MV-4-11 (cell line): ENCODE results near the gene VSTM4.

Experiments used
- DNase-seq: peaks from one replicate; lab custom pipeline; 2025; lab: John Stamatoyannopoulos, UW

The VSTM4 gene

GRCh38 chr10:49005270-49005669, 110.1 kb downstream of the VSTM4 start:
- DNase-seq = no peak

GRCh38 chr10:49001870-49002672, 113.3 kb downstream of the VSTM4 start:
- no peak for DNase-seq

- no peak for DNase-seq
These were observed 113.9 kb downstream of the VSTM4 start for GRCh38 chr10:49001402-49001801.

DNA sequence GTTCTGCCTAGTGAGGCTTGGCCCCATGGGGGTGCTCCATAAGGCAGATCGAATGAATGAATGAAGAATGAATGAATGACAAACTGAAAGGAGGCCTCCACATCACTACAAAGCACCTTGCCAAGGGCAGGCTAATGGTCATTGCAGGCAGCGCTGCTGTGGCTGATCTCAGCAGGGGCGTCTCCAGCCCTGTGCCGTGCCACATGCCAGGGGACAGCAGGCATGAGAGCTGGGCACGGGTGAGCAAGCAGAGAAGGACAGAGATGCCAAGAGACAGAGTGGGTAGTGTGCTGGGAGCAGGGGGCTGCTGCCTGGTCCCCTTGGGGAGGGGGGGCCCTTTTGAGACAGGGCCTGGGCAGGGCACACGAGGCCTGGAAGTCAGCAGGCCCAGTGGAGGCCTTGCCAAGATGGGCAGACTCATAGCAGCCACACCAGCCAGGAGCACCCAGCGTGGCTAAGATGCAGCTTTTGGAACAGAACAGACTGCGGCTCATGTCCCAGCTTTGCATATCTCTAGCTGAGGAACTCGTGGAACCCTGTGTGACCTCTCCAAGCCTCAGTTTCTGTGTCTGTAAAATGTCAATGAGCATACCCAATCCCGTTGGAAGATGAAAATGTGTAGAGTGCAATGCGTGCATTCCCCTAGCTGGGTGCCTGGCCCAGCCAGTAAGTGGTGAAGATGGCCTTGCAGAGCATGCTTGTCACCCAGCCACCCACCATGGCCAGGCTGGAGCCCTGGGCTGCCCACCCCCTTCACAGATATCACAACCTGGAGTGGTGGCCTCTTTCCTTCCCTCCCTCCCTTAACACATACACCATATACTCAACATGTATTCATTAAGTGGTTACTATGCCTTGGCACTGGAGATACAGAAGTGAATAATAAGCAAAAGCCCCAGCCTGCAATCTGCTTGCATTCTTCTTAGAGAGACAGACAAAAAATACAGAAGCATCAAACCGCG, 114.6 kb downstream of the VSTM4 start:
- no peak for DNase-seq

GRCh38 chr10:48999346-48999745, 116.0 kb downstream of the VSTM4 start:
- no peak for DNase-seq

- DNase-seq = no peak
These were observed 119.0 kb downstream of the VSTM4 start for GRCh38 chr10:48996329-48996728.

DNA sequence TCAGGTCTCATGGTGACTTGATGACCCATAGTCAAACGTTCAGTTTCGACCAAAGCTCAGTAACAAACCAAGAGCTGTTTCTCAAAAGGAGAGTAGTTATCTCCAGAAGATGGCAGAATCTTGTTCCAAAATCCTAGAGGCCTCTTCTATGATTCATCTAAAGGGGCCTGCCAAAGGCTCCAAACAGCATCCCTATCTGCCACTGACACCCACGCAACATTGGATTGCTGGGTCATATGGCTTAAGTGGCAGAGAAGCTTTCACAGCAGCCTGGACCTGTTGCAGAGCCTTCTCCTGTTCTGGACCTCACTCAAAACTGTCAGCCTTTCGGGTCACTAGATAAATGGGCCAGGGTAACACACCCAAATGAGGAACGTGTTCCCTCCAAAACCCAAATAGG, 121.7 kb downstream of the VSTM4 start:
- no peak for DNase-seq

- DNase-seq = no peak
These were observed 125.1 kb downstream of the VSTM4 start for GRCh38 chr10:48990226-48990625.

DNA sequence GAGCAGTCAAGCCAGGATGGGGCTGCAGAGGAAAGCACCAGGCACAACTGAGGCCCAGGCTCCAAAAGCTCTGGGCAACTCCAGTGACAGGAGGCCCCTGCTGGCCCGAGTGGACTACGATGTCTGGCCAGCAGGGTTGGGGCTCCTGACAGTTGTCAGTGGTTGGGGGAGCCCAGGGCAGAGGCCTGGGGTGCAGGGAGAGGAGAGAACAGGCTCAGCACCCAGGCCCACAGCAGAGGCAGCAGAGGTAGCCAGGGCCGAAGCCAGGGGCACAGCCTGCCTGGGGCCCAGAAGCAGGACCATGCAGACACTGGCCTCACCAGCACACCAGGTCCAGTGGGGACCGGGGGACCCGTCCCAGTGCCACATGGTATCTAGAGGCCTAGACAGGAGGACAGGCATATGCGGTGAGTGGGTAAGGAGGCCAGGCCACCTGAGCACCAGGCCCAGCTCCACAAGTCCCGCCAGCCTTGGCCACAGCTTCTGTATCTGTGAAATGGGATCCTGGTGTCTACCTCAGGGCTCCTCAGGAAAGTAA, 129.6 kb downstream of the VSTM4 start:
- no peak for DNase-seq

GRCh38 chr10:48983648-48984351, 131.5 kb downstream of the VSTM4 start:
- DNase-seq = no peak

GRCh38 chr10:48982584-48982983, 132.7 kb downstream of the VSTM4 start:
- DNase-seq = no peak

- no peak for DNase-seq
These were observed 133.9 kb downstream of the VSTM4 start for GRCh38 chr10:48981310-48981907.

DNA sequence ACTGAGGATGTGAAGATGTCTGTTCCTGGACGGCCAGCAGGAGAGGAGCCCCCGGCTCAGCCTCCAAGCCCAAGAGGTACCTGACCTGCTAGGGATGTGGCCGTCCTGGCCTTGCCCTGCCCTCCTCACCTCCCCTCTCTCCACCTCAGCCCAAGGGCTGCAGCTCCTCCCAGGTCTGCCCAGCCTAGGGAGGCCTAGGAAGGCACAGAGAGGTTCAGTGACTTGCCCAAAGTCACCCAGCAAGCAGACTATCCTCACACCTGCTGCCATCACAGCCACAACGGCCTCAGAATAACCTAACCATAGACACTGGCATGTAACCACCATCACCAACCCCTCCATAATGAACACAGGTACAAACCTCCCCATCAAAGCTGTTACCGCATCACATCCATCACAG, 137.0 kb downstream of the VSTM4 start:
- no peak for DNase-seq

GRCh38 chr10:48976196-48976595, 139.1 kb downstream of the VSTM4 start:
- DNase-seq = no peak

GRCh38 chr10:48974510-48975156, 140.7 kb downstream of the VSTM4 start:
- no peak for DNase-seq

- no peak for DNase-seq
These were observed 142.3 kb downstream of the VSTM4 start for GRCh38 chr10:48973065-48973464.

GRCh38 chr10:48970654-48971053, 144.7 kb downstream of the VSTM4 start:
- no peak for DNase-seq

GRCh38 chr10:48970046-48970445, 145.3 kb downstream of the VSTM4 start:
- DNase-seq = no peak

- DNase-seq = no peak
These were observed 147.3 kb downstream of the VSTM4 start for GRCh38 chr10:48968036-48968435.

DNA sequence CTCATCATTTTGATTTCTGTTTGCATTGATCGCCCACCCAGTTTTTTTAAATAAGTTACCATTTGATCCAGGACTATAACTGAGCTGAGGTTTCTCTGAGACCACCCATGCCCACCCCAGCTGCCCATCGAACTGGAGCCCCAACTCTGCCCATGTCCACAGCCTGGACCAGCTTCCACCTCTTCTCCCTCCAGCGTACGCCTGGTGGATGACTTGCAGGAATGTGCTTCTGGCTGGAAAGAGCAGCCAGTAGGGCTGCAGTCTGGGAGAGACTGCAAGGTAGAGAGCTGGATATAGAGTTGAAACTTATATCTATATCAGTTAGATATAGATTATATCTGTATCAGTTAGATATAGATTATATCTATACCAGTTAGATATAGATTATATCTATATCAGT, 149.9 kb downstream of the VSTM4 start:
- DNase-seq = no peak
